CD14-positive monocyte (primary cell): ENCODE results near the gene CRHR2. TPM values are rescaled to one million over a fixed set of nuclear protein-coding genes. Genes with fewer than 3 reads are reported as not detected.

ENCODE experiments used
- DNase-seq, 3 donors: peaks; one replicate each; pipeline ENCODE4 v3.0.0-alpha.2; 2011 to 2022
- H2AFZ ChIP-seq: 2 replicates; pipeline ENCODE4 v1.6.0; 2012; ENCODE audit warnings: mild to moderate bottlenecking, low read depth, low read length, inconsistent platforms; ENCODE audit not compliant: insufficient read depth, poor library complexity, severe bottlenecking
- H3K27ac ChIP-seq, 2 donors: 1 replicate in 1 of 2; 2 replicates in 1 of 2; pipeline ENCODE4 v1.5.1; 2012 to 2013; ENCODE audit warnings: low read length in 2 of 2, control low read depth in 1 of 2, inconsistent platforms in 1 of 2, low read depth in 1 of 2, mild to moderate bottlenecking in 1 of 2
- H3K27me3 ChIP-seq, 2 donors: one replicate each; pipeline versions ENCODE4 v1.6.0 to v1.6.1; 2011 to 2013; ENCODE audit warnings: low read length in 2 of 2; ENCODE audit not compliant: control insufficient read depth in 2 of 2, insufficient read depth in 2 of 2
- H3K36me3 ChIP-seq, 2 donors: replicated peaks in 1 of 2; 1 replicate in 1 of 2; 2 replicates in 1 of 2; pipeline versions ENCODE4 v1.5.1 to v1.6.1; 2012 to 2013; ENCODE audit warnings: low read length in 2 of 2, control low read depth in 1 of 2, inconsistent platforms in 1 of 2, mild to moderate bottlenecking in 1 of 2; ENCODE audit not compliant: insufficient read depth in 2 of 2, control insufficient read depth in 1 of 2
- H3K4me1 ChIP-seq, 2 donors: 1 replicate in 1 of 2; 2 replicates in 1 of 2; pipeline versions ENCODE4 v1.5.1 to v1.6.1; 2012 to 2013; ENCODE audit warnings: low read length in 2 of 2, control low read depth in 1 of 2, inconsistent platforms in 1 of 2, mild to moderate bottlenecking in 1 of 2, moderate library complexity in 1 of 2; ENCODE audit not compliant: insufficient read depth in 2 of 2, control insufficient read depth in 1 of 2
- H3K4me2 ChIP-seq: replicated peaks from 2 replicates; pipeline ENCODE3; 2012; ENCODE audit warnings: low read length, moderate library complexity, mild to moderate bottlenecking; ENCODE audit not compliant: poor library complexity, severe bottlenecking; ENCODE audit errors: extremely low read depth
- H3K4me3 ChIP-seq, 3 experiments: fragments of 200-600 bp in 1 of 3; sonication (generic) in 1 of 3; replicated peaks in 1 of 3; 1 replicate in 2 of 3; 2 replicates in 1 of 3; pipeline ENCODE4 v1.5.1; 2011 to 2013; ENCODE audit warnings: low read length in 3 of 3, mild to moderate bottlenecking in 3 of 3, control low read depth in 2 of 3, low read depth in 2 of 3, inconsistent platforms in 1 of 3, moderate library complexity in 1 of 3
- H3K79me2 ChIP-seq: 2 replicates; pipeline ENCODE4 v1.6.0; 2012; ENCODE audit warnings: mild to moderate bottlenecking, control low read depth, inconsistent platforms, low read length, moderate library complexity; ENCODE audit not compliant: insufficient read depth
- H3K9ac ChIP-seq: 2 replicates; pipeline ENCODE4 v1.6.0; 2017; ENCODE audit warnings: low read length, mild to moderate bottlenecking; ENCODE audit not compliant: insufficient read depth, poor library complexity, severe bottlenecking
- H3K9me3 ChIP-seq, 2 donors: replicated peaks in 1 of 2; 1 replicate in 1 of 2; 2 replicates in 1 of 2; pipeline versions ENCODE4 v1.5.1 to v1.6.1; 2012 to 2013; ENCODE audit warnings: low read length in 2 of 2, control low read depth in 1 of 2; ENCODE audit not compliant: control insufficient read depth in 1 of 2, insufficient read depth in 1 of 2
- H4K20me1 ChIP-seq: 2 replicates; pipeline ENCODE4 v1.6.0; 2012; ENCODE audit warnings: mild to moderate bottlenecking, low read length, control low read depth, moderate library complexity; ENCODE audit not compliant: insufficient read depth
- H3K27ac Mint-ChIP-seq, 7 donors: one replicate each; pipeline ENCODE4 v1.8.0; 2020; ENCODE audit warnings: mild to moderate bottlenecking in 7 of 7, mixed read lengths in 7 of 7, moderate library complexity in 6 of 7, inconsistent platforms in 2 of 7
- H3K27me3 Mint-ChIP-seq, 3 donors: one replicate each; pipeline ENCODE4 v1.8.0; 2021 to 2022; ENCODE audit warnings: low read depth in 3 of 3, mild to moderate bottlenecking in 3 of 3, mixed read lengths in 3 of 3, moderate library complexity in 3 of 3, inconsistent platforms in 1 of 3
- H3K36me3 Mint-ChIP-seq, 2 donors: one replicate each; pipeline ENCODE4 v1.8.0; 2020; ENCODE audit warnings: mixed read lengths in 2 of 2, inconsistent platforms in 1 of 2, mild to moderate bottlenecking in 1 of 2
- H3K4me1 Mint-ChIP-seq: one replicate; pipeline ENCODE4 v1.8.0; 2020; ENCODE audit warnings: mild to moderate bottlenecking, mixed read lengths
- H3K4me3 Mint-ChIP-seq, 2 donors: one replicate each; pipeline ENCODE4 v1.8.0; 2020; ENCODE audit warnings: mild to moderate bottlenecking in 2 of 2, mixed read lengths in 2 of 2, moderate library complexity in 1 of 2
- H3K9me3 Mint-ChIP-seq, 7 donors: one replicate each; pipeline ENCODE4 v1.8.0; 2020 to 2022; ENCODE audit warnings: mixed read lengths in 7 of 7, mild to moderate bottlenecking in 6 of 7, moderate library complexity in 6 of 7, inconsistent platforms in 2 of 7
- WGBS: methylation state at CpG from one replicate; pipeline ENCODE4 v1.1.5; 2013; ENCODE audit warnings: missing lambda C conversion rate; ENCODE audit not compliant: insufficient coverage; 5-methylcytosine and 5-hydroxymethylcytosine counted together
- intact Hi-C, 2 donors: fragments of 100-400 bp; cut with micrococcal nuclease; formaldehyde crosslinking; loops; one replicate each; pipeline versions ENCODE4 v1.15.0 to v1.15.1; 2023
- polyA plus RNA-seq, 3 donors: library from polyadenylated mRNA; depleted of rRNA in 1 of 3; unstranded in 2 of 3; stranded (reverse) in 1 of 3; fragments of 300-500 nt in 2 of 3; fragments of >200 nt in 1 of 3; fragmentation: Illumina TruSeq in 2 of 3; gene quantifications; 1 replicate in 2 of 3; 2 replicates in 1 of 3; pipeline ENCODE4 v1.2.3, GENCODE V29; 2012 to 2021
- TF ChIP-seq, protein P1 (sequence below): fragments of 200-600 bp; IDR thresholded peaks from one replicate; pipeline ENCODE4 v1.8.0; 2022; ENCODE audit warnings: antibody characterized with exemption, mild to moderate bottlenecking

CRHR2 gene
- polyA plus RNA-seq, 3 donors, result not detected

DNA sequence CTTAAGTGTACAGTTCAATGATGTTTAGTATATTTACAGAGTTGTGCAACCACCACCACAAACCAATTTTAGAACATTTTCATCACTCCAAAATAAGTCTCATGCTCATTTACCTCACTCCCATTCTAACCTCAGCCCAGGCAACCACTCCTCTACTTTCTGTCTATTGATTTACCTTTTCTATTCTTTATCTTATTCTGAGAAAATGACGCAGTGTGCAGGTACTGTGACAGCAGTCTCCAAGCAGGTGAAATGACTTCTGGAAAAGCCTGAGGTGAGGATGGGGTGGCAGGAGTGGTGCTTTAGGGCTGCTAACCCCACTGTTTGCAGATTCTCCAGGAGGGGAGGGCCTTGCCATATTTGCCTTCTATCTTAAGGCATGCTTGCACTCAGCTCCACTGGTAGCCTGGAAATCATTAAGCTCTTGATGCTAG, 48.0 kb downstream of the CRHR2 start:
- Mint-ChIP-seq H3K36me3 (peaks cover 51 to 66% of the 10 kb centered on the region in 2 donors), H3K27ac (peak overlapping the region in 1 of 7 donors; percentile 43), H3K9me3 (no peaks in the 10 kb centered on the region), H3K4me1 (peaks cover 3% of the 10 kb centered on the region), H3K27me3 (no peaks in the 10 kb centered on the region), H3K4me3 (no peak overlapping the region)
- intact Hi-C loops, result no loop called here
- no peaks in the 10 kb centered on the region for H3K4me1 ChIP-seq
- no peak overlapping the region for H3K27ac ChIP-seq
- H3K36me3 ChIP-seq, result peaks cover 62 to 69% of the 10 kb centered on the region in 2 donors
- WGBS, result no CpG with 5 or more reads among the region's 1 CpG
- no peaks in the 10 kb centered on the region for H3K9me3 ChIP-seq
- no peak for DNase-seq
- H4K20me1 ChIP-seq, result no peaks in the 10 kb centered on the region
- no peak overlapping the region for H3K4me3 ChIP-seq
- no peak overlapping the region for H3K4me2 ChIP-seq
- no peak overlapping the region for H2AFZ ChIP-seq
- no peaks in the 10 kb centered on the region for H3K27me3 ChIP-seq
- H3K9ac ChIP-seq, result no peak overlapping the region
- H3K79me2 ChIP-seq, result no peaks in the 10 kb centered on the region
- TF ChIP-seq, protein P1, sequence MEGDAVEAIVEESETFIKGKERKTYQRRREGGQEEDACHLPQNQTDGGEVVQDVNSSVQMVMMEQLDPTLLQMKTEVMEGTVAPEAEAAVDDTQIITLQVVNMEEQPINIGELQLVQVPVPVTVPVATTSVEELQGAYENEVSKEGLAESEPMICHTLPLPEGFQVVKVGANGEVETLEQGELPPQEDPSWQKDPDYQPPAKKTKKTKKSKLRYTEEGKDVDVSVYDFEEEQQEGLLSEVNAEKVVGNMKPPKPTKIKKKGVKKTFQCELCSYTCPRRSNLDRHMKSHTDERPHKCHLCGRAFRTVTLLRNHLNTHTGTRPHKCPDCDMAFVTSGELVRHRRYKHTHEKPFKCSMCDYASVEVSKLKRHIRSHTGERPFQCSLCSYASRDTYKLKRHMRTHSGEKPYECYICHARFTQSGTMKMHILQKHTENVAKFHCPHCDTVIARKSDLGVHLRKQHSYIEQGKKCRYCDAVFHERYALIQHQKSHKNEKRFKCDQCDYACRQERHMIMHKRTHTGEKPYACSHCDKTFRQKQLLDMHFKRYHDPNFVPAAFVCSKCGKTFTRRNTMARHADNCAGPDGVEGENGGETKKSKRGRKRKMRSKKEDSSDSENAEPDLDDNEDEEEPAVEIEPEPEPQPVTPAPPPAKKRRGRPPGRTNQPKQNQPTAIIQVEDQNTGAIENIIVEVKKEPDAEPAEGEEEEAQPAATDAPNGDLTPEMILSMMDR, result no peak

DNA sequence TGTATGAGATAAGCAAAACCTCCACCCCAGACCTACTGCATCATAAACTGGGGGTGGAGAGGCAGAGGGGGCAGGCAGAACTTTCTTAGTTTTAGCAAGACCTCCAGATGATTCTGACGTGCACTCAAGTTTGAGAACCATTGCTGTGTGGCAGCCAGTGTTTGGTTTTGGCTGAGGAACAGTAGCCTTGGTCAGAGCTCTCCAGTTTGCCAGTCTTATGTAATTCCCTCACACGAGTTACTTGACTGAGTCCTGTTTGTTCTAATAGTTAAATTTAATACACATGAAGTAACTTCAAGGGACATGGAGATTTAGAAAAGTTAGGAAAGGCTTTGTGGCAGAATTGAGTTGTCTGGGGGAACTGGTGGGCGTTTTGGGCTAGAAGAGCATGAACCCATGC, 49.0 kb downstream of the CRHR2 start:
- Mint-ChIP-seq H3K27me3 (peaks cover 0 to under 1% (median 0%) of the 10 kb centered on the region in 3 donors), H3K4me3 (no peak overlapping the region), H3K36me3 (peaks cover 61 to 73% of the 10 kb centered on the region in 2 donors), H3K4me1 (peaks cover 3% of the 10 kb centered on the region), H3K9me3 (no peaks in the 10 kb centered on the region), H3K27ac (peak overlapping the region in 1 of 7 donors; percentile 10)
- no peak for DNase-seq
- Histone ChIP-seq H4K20me1 (no peaks in the 10 kb centered on the region), H3K36me3 (peaks cover 72 to 79% of the 10 kb centered on the region in 2 donors), H3K27me3 (no peaks in the 10 kb centered on the region), H3K27ac (no peak overlapping the region), H2AFZ (no peak overlapping the region), H3K4me3 (no peak overlapping the region), H3K4me2 (no peak overlapping the region), H3K9ac (no peak overlapping the region), H3K9me3 (no peaks in the 10 kb centered on the region), H3K4me1 (no peaks in the 10 kb centered on the region), H3K79me2 (no peaks in the 10 kb centered on the region)
- WGBS, result 92% methylated on average over 1 of the region's 3 CpGs
- TF ChIP-seq, protein P1, result no peak
- intact Hi-C loops, result no loop called here
